Measurements from ENCODE around the gene CYP4B1.

Gene CYP4B1

GRCh38 chr1:46816930-46817329 lies 18.1 kb downstream of the CYP4B1 start:
- no peaks in the 10 kb centered on the region for H3K9me2 ChIP-seq (replicated peaks; ENCODE audit: insufficient read depth, low read length)
- H3K36me3 ChIP-seq (ENCODE audit: low read length): no peaks in the 10 kb centered on the region
- H3F3A ChIP-seq (ENCODE audit: insufficient read depth): no peaks in the 10 kb centered on the region
- no peak overlapping the region for H3K9ac ChIP-seq (ENCODE audit: low read length)
- no peak overlapping the region for H3K4me2 ChIP-seq (ENCODE audit: low read depth, low read length, poor library complexity, severe bottlenecking)
- H3K27me3 ChIP-seq (ENCODE audit: low read length): no peaks in the 10 kb centered on the region
- H3K79me2 ChIP-seq (ENCODE audit: insufficient read depth, low read length): no peaks in the 10 kb centered on the region
- H3K9me3 ChIP-seq (ENCODE audit: insufficient read depth, low read length): no peaks in the 10 kb centered on the region
- H4K20me1 ChIP-seq (ENCODE audit: low read depth, low read length): no peaks in the 10 kb centered on the region
- no peak overlapping the region for H2AFZ ChIP-seq (ENCODE audit: low read depth, low read length, severe bottlenecking)
- H3K4me3 ChIP-seq (ENCODE audit: insufficient read depth, low read length, poor library complexity, severe bottlenecking): no peak overlapping the region
- H3K27ac ChIP-seq (ENCODE audit: low read depth, low read length): no peak overlapping the region
- no peak for TF ChIP-seq EZH2phosphoT487 (conservative IDR thresholded peaks at IDR 0.05; ENCODE audit: low read length)
- no peak for TF ChIP-seq CTCF (IDR thresholded peaks at IDR 0.05; ENCODE audit: insufficient read depth, low read length, poor library complexity, severe bottlenecking)

- Histone ChIP-seq H3K27me3 (ENCODE audit: low read length) (no peaks in the 10 kb centered on the region), H3K4me3 (ENCODE audit: insufficient read depth, low read length, poor library complexity, severe bottlenecking) (no peak overlapping the region), H2AFZ (ENCODE audit: low read depth, low read length, severe bottlenecking) (no peak overlapping the region), H3K27ac (ENCODE audit: low read depth, low read length) (no peak overlapping the region), H3K36me3 (ENCODE audit: low read length) (no peaks in the 10 kb centered on the region), H3K79me2 (ENCODE audit: insufficient read depth, low read length) (no peaks in the 10 kb centered on the region), H4K20me1 (ENCODE audit: low read depth, low read length) (no peaks in the 10 kb centered on the region), H3K9ac (ENCODE audit: low read length) (no peak overlapping the region), H3K4me2 (ENCODE audit: low read depth, low read length, poor library complexity, severe bottlenecking) (no peak overlapping the region), H3F3A (ENCODE audit: insufficient read depth) (no peaks in the 10 kb centered on the region), H3K9me2 (replicated peaks; ENCODE audit: insufficient read depth, low read length) (no peaks in the 10 kb centered on the region), H3K9me3 (ENCODE audit: insufficient read depth, low read length) (no peaks in the 10 kb centered on the region)
- no peak for TF ChIP-seq EZH2phosphoT487 (conservative IDR thresholded peaks at IDR 0.05; ENCODE audit: low read length)
These were observed 19.0 kb downstream of the CYP4B1 start for GRCh38 chr1:46817814-46818213.

GRCh38 chr1:46818591-46818990 lies 19.7 kb downstream of the CYP4B1 start:
- no peaks in the 10 kb centered on the region for H3K36me3 ChIP-seq (ENCODE audit: low read length)

GRCh38 chr1:46819335-46819734 lies 20.5 kb downstream of the CYP4B1 start:
- no peaks in the 10 kb centered on the region for H3K36me3 ChIP-seq (ENCODE audit: low read length)
- H3K4me2 ChIP-seq (ENCODE audit: low read depth, low read length, poor library complexity, severe bottlenecking): no peak overlapping the region
- no peaks in the 10 kb centered on the region for H3F3A ChIP-seq (ENCODE audit: insufficient read depth)
- H2AFZ ChIP-seq (ENCODE audit: low read depth, low read length, severe bottlenecking): no peak overlapping the region
- no peaks in the 10 kb centered on the region for H4K20me1 ChIP-seq (ENCODE audit: low read depth, low read length)
- no peaks in the 10 kb centered on the region for H3K79me2 ChIP-seq (ENCODE audit: insufficient read depth, low read length)
- H3K4me3 ChIP-seq (ENCODE audit: insufficient read depth, low read length, poor library complexity, severe bottlenecking): no peak overlapping the region
- no peaks in the 10 kb centered on the region for H3K9me3 ChIP-seq (ENCODE audit: insufficient read depth, low read length)
- H3K9me2 ChIP-seq (replicated peaks; ENCODE audit: insufficient read depth, low read length): no peaks in the 10 kb centered on the region
- no peaks in the 10 kb centered on the region for H3K27me3 ChIP-seq (ENCODE audit: low read length)
- H3K9ac ChIP-seq (ENCODE audit: low read length): no peak overlapping the region
- H3K27ac ChIP-seq (ENCODE audit: low read depth, low read length): no peak overlapping the region
- TF ChIP-seq CTCF (IDR thresholded peaks at IDR 0.05; ENCODE audit: insufficient read depth, low read length, poor library complexity, severe bottlenecking) (no peak), EZH2phosphoT487 (conservative IDR thresholded peaks at IDR 0.05; ENCODE audit: low read length) (no peak)

More at GRCh38 chr1:46818591-46818990, 19.7 kb downstream of the CYP4B1 start:
- Histone ChIP-seq H4K20me1 (ENCODE audit: low read depth, low read length) (no peaks in the 10 kb centered on the region), H3K27ac (ENCODE audit: low read depth, low read length) (no peak overlapping the region), H3K27me3 (ENCODE audit: low read length) (no peaks in the 10 kb centered on the region), H3K9me2 (replicated peaks; ENCODE audit: insufficient read depth, low read length) (no peaks in the 10 kb centered on the region), H2AFZ (ENCODE audit: low read depth, low read length, severe bottlenecking) (no peak overlapping the region), H3K79me2 (ENCODE audit: insufficient read depth, low read length) (no peaks in the 10 kb centered on the region), H3K4me2 (ENCODE audit: low read depth, low read length, poor library complexity, severe bottlenecking) (no peak overlapping the region), H3F3A (ENCODE audit: insufficient read depth) (no peaks in the 10 kb centered on the region), H3K9ac (ENCODE audit: low read length) (no peak overlapping the region), H3K4me3 (ENCODE audit: insufficient read depth, low read length, poor library complexity, severe bottlenecking) (no peak overlapping the region), H3K9me3 (ENCODE audit: insufficient read depth, low read length) (no peaks in the 10 kb centered on the region)
- TF ChIP-seq EZH2phosphoT487 (conservative IDR thresholded peaks at IDR 0.05; ENCODE audit: low read length) (no peak), CTCF (IDR thresholded peaks at IDR 0.05; ENCODE audit: insufficient read depth, low read length, poor library complexity, severe bottlenecking) (no peak)

Measured in SU-DHL-6 (cell line).